Smooth muscle cell (in vitro differentiated cells): ENCODE data around the gene HECW1. TPM values are rescaled to one million over a fixed set of nuclear protein-coding genes. Genes with fewer than 3 reads are reported as not detected.

ENCODE experiments used
- DNase-seq: peaks from one replicate; lab custom pipeline; 2025; ENCODE audit not compliant: unreplicated experiment; lab: John Stamatoyannopoulos, UW
- H2AFZ ChIP-seq: fragments of 200-600 bp; sonication (generic); 2 replicates; pipeline ENCODE4 v1.6.0; 2016; ENCODE audit warnings: antibody characterized with exemption, low read depth, mild to moderate bottlenecking
- H3F3A ChIP-seq: fragments of 200-600 bp; sonication (generic); 2 replicates; pipeline ENCODE4 v1.6.0; 2017; ENCODE audit warnings: antibody characterized with exemption, low read depth
- H3K27ac ChIP-seq: fragments of 200-600 bp; sonication (generic); 2 replicates; pipeline ENCODE4 v1.5.1; 2016; ENCODE audit warnings: low read depth, mild to moderate bottlenecking
- H3K27me3 ChIP-seq: fragments of 200-600 bp; sonication (generic); 2 replicates; pipeline ENCODE4 v1.6.1; 2016; ENCODE audit warnings: low read depth, mild to moderate bottlenecking
- H3K36me3 ChIP-seq: fragments of 200-600 bp; sonication (generic); 2 replicates; pipeline ENCODE4 v1.5.1; 2016; ENCODE audit warnings: low read depth
- H3K4me1 ChIP-seq: fragments of 200-600 bp; sonication (generic); 2 replicates; pipeline ENCODE4 v1.5.1; 2016; ENCODE audit warnings: low read depth
- H3K4me2 ChIP-seq: fragments of 200-600 bp; sonication (generic); 2 replicates; pipeline ENCODE4 v1.6.0; 2016; ENCODE audit warnings: mild to moderate bottlenecking
- H3K4me3 ChIP-seq: fragments of 200-600 bp; sonication (generic); 2 replicates; pipeline ENCODE4 v1.5.1; 2016; ENCODE audit warnings: mild to moderate bottlenecking
- H3K79me2 ChIP-seq: fragments of 200-600 bp; sonication (generic); 2 replicates; pipeline ENCODE4 v1.6.0; 2016; ENCODE audit warnings: low read depth, mild to moderate bottlenecking
- H3K9ac ChIP-seq: fragments of 200-600 bp; sonication (generic); 2 replicates; pipeline ENCODE4 v1.6.0; 2016; ENCODE audit warnings: low read depth
- H3K9me3 ChIP-seq: fragments of 200-600 bp; sonication (generic); replicated peaks from 2 replicates; pipeline ENCODE4 v1.5.1; 2016; ENCODE audit warnings: low read depth
- H4K20me1 ChIP-seq: fragments of 200-600 bp; sonication (generic); 2 replicates; pipeline ENCODE4 v1.6.0; 2016; ENCODE audit warnings: low read depth
- WGBS: methylation state at CpG from one replicate; pipeline ENCODE4 v1.1.7; 2016; ENCODE audit warnings: low lambda C conversion rate; 5-methylcytosine and 5-hydroxymethylcytosine counted together
- polyA plus RNA-seq: library from polyadenylated mRNA; unstranded; fragments of >200 nt; fragmentation: Nextera tagmentation; extraction: Ambion mirVana; gene quantifications from 2 replicates; pipeline ENCODE4 v1.2.1, GENCODE V29; 2016
- total RNA-seq: library from RNA; depleted of rRNA; stranded (reverse); fragments of >200 nt; gene quantifications from 2 replicates; pipeline ENCODE4 v1.2.3, GENCODE V29; 2014
- TF ChIP-seq, protein P1 (sequence below): fragments of 200-600 bp; sonication (generic); IDR thresholded peaks from 2 replicates; pipeline ENCODE4 v1.5.1; 2017; ENCODE audit warnings: borderline replicate concordance, mild to moderate bottlenecking, antibody characterized with exemption; ENCODE audit not compliant: insufficient read depth, poor library complexity, severe bottlenecking

Gene HECW1
- total and polyA plus RNA-seq, 2 experiments from 2014 or later = 0.09 to 0.49 TPM

GRCh38 chr7:43139137-43139536 lies 26.7 kb downstream of the HECW1 start:
- no peak overlapping the region for H3K27ac ChIP-seq
- no peak overlapping the region for H3K4me2 ChIP-seq
- no peaks in the 10 kb centered on the region for H3K36me3 ChIP-seq
- peaks cover 16% of the 10 kb centered on the region for H3K4me1 ChIP-seq
- no peak for DNase-seq
- no peaks in the 10 kb centered on the region for H3F3A ChIP-seq
- H2AFZ ChIP-seq = no peak overlapping the region
- H3K9me3 ChIP-seq = no peaks in the 10 kb centered on the region
- H4K20me1 ChIP-seq = no peaks in the 10 kb centered on the region
- H3K9ac ChIP-seq = no peak overlapping the region
- H3K79me2 ChIP-seq = no peaks in the 10 kb centered on the region
- 45% methylated on average over 2 of the region's 2 CpGs for WGBS
- H3K27me3 ChIP-seq = no peaks in the 10 kb centered on the region
- TF ChIP-seq, protein P1, sequence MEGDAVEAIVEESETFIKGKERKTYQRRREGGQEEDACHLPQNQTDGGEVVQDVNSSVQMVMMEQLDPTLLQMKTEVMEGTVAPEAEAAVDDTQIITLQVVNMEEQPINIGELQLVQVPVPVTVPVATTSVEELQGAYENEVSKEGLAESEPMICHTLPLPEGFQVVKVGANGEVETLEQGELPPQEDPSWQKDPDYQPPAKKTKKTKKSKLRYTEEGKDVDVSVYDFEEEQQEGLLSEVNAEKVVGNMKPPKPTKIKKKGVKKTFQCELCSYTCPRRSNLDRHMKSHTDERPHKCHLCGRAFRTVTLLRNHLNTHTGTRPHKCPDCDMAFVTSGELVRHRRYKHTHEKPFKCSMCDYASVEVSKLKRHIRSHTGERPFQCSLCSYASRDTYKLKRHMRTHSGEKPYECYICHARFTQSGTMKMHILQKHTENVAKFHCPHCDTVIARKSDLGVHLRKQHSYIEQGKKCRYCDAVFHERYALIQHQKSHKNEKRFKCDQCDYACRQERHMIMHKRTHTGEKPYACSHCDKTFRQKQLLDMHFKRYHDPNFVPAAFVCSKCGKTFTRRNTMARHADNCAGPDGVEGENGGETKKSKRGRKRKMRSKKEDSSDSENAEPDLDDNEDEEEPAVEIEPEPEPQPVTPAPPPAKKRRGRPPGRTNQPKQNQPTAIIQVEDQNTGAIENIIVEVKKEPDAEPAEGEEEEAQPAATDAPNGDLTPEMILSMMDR = no peak
- H3K4me3 ChIP-seq = no peak overlapping the region

DNA sequence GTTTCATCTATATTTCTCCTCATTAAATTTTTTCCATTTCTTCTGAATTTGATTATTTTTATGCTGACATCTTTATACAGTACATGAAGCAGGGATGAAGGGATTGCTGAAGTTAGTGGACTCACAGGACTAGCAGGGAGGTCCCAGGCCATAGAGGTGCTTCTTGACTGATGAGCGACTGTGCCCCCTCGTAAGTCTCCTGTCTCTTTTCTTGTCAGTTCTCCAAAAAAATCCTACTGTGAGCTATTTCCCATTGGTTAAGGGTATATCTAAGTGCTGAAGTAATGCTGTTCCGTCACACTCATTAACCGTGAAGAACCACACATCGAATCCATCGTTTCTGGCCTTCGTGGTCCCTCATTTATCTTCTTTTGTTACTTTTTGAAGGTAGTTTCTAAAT lies 27.7 kb downstream of the HECW1 start:
- H3K4me3 ChIP-seq = no peak overlapping the region
- TF ChIP-seq, protein P1 = no peak
- 99% methylated on average over 7 of the region's 7 CpGs for WGBS
- no peak overlapping the region for H3K9ac ChIP-seq
- no peaks in the 10 kb centered on the region for H3K27me3 ChIP-seq
- peaks cover 16% of the 10 kb centered on the region for H3K4me1 ChIP-seq
- no peaks in the 10 kb centered on the region for H3K36me3 ChIP-seq
- no peak overlapping the region for H3K4me2 ChIP-seq
- DNase-seq = no peak
- H4K20me1 ChIP-seq = no peaks in the 10 kb centered on the region
- H3K9me3 ChIP-seq = no peaks in the 10 kb centered on the region
- no peaks in the 10 kb centered on the region for H3F3A ChIP-seq
- H2AFZ ChIP-seq = no peak overlapping the region
- no peak overlapping the region for H3K27ac ChIP-seq
- H3K79me2 ChIP-seq = no peaks in the 10 kb centered on the region

DNA sequence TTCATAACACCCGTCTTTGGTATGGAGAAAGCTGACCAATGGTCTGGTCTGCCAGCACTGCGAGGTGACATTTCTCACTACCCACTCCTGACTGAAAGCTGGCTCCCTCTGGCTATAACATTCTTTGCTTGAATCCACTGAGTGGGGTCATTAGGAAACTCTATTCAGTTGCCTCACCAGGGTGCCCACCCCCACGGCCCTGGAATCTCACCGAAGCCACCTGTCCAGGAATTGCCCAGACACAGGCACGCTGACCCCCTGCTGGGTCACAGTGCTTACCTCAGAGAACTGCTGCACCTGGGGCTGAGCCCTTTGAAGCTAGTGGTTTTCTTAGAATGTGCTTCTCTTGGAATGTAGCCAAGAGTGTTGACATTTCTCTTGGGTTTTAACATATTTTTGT lies 28.6 kb downstream of the HECW1 start:
- Histone ChIP-seq H3K4me1 (peaks cover 16% of the 10 kb centered on the region), H3F3A (no peaks in the 10 kb centered on the region), H3K27me3 (no peaks in the 10 kb centered on the region), H3K9ac (no peak overlapping the region), H2AFZ (no peak overlapping the region), H3K79me2 (no peaks in the 10 kb centered on the region), H3K9me3 (no peaks in the 10 kb centered on the region), H3K4me3 (no peak overlapping the region), H4K20me1 (no peaks in the 10 kb centered on the region), H3K36me3 (no peaks in the 10 kb centered on the region), H3K27ac (no peak overlapping the region), H3K4me2 (no peak overlapping the region)
- 65% methylated on average over 5 of the region's 5 CpGs for WGBS
- TF ChIP-seq, protein P1 = no peak
- no peak for DNase-seq

DNA sequence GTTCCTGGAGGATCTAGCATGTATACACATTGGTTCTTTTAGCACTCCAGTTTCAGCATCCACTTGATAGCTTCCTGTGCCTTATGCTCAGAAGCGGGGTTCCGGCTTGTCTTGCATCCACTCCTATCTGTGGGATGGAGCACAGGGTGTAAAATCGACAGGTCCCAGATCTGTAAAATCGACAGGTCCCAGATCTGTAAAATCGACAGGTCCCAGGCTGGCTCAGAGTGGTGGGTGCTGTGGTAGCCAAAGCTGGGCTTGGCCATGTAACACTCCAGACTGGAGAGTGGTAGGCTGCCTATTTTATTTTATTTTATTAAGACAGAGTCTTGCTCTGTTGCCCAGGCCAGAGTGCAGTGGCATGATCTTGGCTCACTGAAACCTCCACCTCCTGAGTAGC lies 30.3 kb downstream of the HECW1 start:
- WGBS = 95% methylated on average over 5 of the region's 5 CpGs
- no peak overlapping the region for H2AFZ ChIP-seq
- H3K9me3 ChIP-seq = no peaks in the 10 kb centered on the region
- no peaks in the 10 kb centered on the region for H3K27me3 ChIP-seq
- no peak for DNase-seq
- no peak overlapping the region for H3K27ac ChIP-seq
- peaks cover 16% of the 10 kb centered on the region for H3K4me1 ChIP-seq
- no peak overlapping the region for H3K9ac ChIP-seq
- no peaks in the 10 kb centered on the region for H3F3A ChIP-seq
- H3K4me2 ChIP-seq = no peak overlapping the region
- H3K36me3 ChIP-seq = no peaks in the 10 kb centered on the region
- TF ChIP-seq, protein P1 = no peak
- no peak overlapping the region for H3K4me3 ChIP-seq
- H4K20me1 ChIP-seq = no peaks in the 10 kb centered on the region
- no peaks in the 10 kb centered on the region for H3K79me2 ChIP-seq
